PFSK-1 (cell line): ENCODE results near the gene GPR3.

Experiments used
- FOXP2 ChIP-seq: optimal IDR thresholded peaks from 2 replicates; pipeline ENCODE3; 2011; ENCODE audit warnings: borderline replicate concordance, control low read depth, inconsistent platforms; ENCODE audit not compliant: insufficient read depth; ENCODE audit errors: extremely low read length, extremely low read depth
- POLR2AphosphoS5 ChIP-seq: IDR thresholded peaks from 2 replicates; pipeline ENCODE4 v1.6.1; 2012; ENCODE audit warnings: low read depth, mild to moderate bottlenecking, control low read depth, low read length, moderate library complexity
- REST ChIP-seq, 2 experiments: IDR thresholded peaks; 2 replicates each; pipeline versions ENCODE4 v1.6.1 to v1.8.0; 2011 to 2012; ENCODE audit warnings: low read depth in 2 of 2, low read length in 2 of 2, control low read depth in 1 of 2, inconsistent platforms in 1 of 2, mild to moderate bottlenecking in 1 of 2, moderate library complexity in 1 of 2; ENCODE audit not compliant: insufficient read depth in 1 of 2
- SIN3A ChIP-seq: IDR thresholded peaks from 2 replicates; pipeline ENCODE4 v1.6.1; 2012; ENCODE audit warnings: mild to moderate bottlenecking, low read length, moderate library complexity, borderline replicate concordance; ENCODE audit not compliant: insufficient read depth
- TAF1 ChIP-seq: IDR thresholded peaks from 2 replicates; pipeline ENCODE4 v1.6.1; 2012; ENCODE audit warnings: low read length, control low read depth, borderline replicate concordance; ENCODE audit not compliant: insufficient read depth

GPR3 gene

GRCh38 chr1:27435566-27436203 lies 43.3 kb downstream of the GPR3 start:
- TF ChIP-seq SIN3A (no peak), POLR2AphosphoS5 (no peak), TAF1 (no peak), REST (IDR thresholded peaks at IDR 0.05; ENCODE audit: insufficient read depth in 1 of 2, low read depth in 2 of 2, low read length in 2 of 2) (no peak), FOXP2 (no peak)

GRCh38 chr1:27436204-27437159 lies 44.1 kb downstream of the GPR3 start:
- TF ChIP-seq TAF1, result no peak
- TF ChIP-seq POLR2AphosphoS5, result no peak
- no peak for TF ChIP-seq SIN3A
- TF ChIP-seq FOXP2, result no peak
- TF ChIP-seq REST (IDR thresholded peaks at IDR 0.05; ENCODE audit: insufficient read depth in 1 of 2, low read depth in 2 of 2, low read length in 2 of 2), result no peak

- TF ChIP-seq SIN3A, result no peak
- TF ChIP-seq POLR2AphosphoS5, result no peak
- no peak for TF ChIP-seq FOXP2
- no peak for TF ChIP-seq REST (IDR thresholded peaks at IDR 0.05; ENCODE audit: insufficient read depth in 1 of 2, low read depth in 2 of 2, low read length in 2 of 2)
- TF ChIP-seq TAF1, result no peak
Observed at GRCh38 chr1:27438621-27439061, 46.2 kb downstream of the GPR3 start.

GRCh38 chr1:27439150-27439549 lies 46.7 kb downstream of the GPR3 start:
- TF ChIP-seq SIN3A, result no peak
- TF ChIP-seq TAF1, result no peak
- no peak for TF ChIP-seq REST (IDR thresholded peaks at IDR 0.05; ENCODE audit: insufficient read depth in 1 of 2, low read depth in 2 of 2, low read length in 2 of 2)
- TF ChIP-seq POLR2AphosphoS5, result no peak
